22Rv1 (cell line): ENCODE results near the gene DHRS1.

Experiments
- CTCF ChIP-seq: fragments of 450-650 bp; IDR thresholded peaks from 2 replicates; pipeline ENCODE4 v1.5.1; 2017; ENCODE audit warnings: mild to moderate bottlenecking
- ZFX ChIP-seq: fragments of 450-650 bp; IDR thresholded peaks from 2 replicates; pipeline ENCODE4 v1.6.1; 2017; ENCODE audit warnings: antibody characterized with exemption, borderline replicate concordance

GRCh38 chr14:24325041-24325530, 25.5 kb upstream of the DHRS1 start:
- TF ChIP-seq ZFX (no peak), CTCF (no peak)
